Measurements from ENCODE around the gene DOCK10.

DOCK10 gene

GRCh38 chr2:225038231-225038523, 4.1 kb downstream of the DOCK10 start:
- no peak for DNase-seq (ENCODE audit: low spot score)
- TF ChIP-seq CTCF (conservative IDR thresholded peaks at IDR 0.05; ENCODE audit: low read depth), result no peak
- H3K27ac ChIP-seq, result no peak overlapping the region
- ChIA-PET CTCF (no interaction called here), POLR2A (ENCODE audit: low non-redundant PET) (no interaction called here)

- TF ChIP-seq CTCF (conservative IDR thresholded peaks at IDR 0.05; ENCODE audit: low read depth), result no peak
- ChIA-PET CTCF (no interaction called here), POLR2A (ENCODE audit: low non-redundant PET) (no interaction called here)
- no peak overlapping the region for H3K27ac ChIP-seq
- DNase-seq (ENCODE audit: low spot score), result no peak
Observed at GRCh38 chr2:225037415-225038230, 4.6 kb downstream of the DOCK10 start.

GRCh38 chr2:225036431-225036830, 5.8 kb downstream of the DOCK10 start:
- ChIA-PET POLR2A (ENCODE audit: low non-redundant PET) (no interaction called here), CTCF (interaction anchor here (0.6 kb wide), 1 partner anchor 114 kb away, joined by 3 read pairs; no protein-coding TSS in a partner anchor)
- no peak for TF ChIP-seq CTCF (conservative IDR thresholded peaks at IDR 0.05; ENCODE audit: low read depth)
- DNase-seq (ENCODE audit: low spot score), result no peak
- no peak overlapping the region for H3K27ac ChIP-seq

- ChIA-PET CTCF (interaction anchor here (0.6 kb wide), 1 partner anchor 1826 kb away, joined by 3 read pairs; no protein-coding TSS in a partner anchor), POLR2A (ENCODE audit: low non-redundant PET) (no interaction called here)
- no peak for DNase-seq (ENCODE audit: low spot score)
- H3K27ac ChIP-seq, result no peak overlapping the region
- TF ChIP-seq CTCF (conservative IDR thresholded peaks at IDR 0.05; ENCODE audit: low read depth), result no peak
Observed at GRCh38 chr2:225033440-225034318, 8.6 kb downstream of the DOCK10 start.

GRCh38 chr2:225032246-225032645, 10.0 kb downstream of the DOCK10 start:
- no peak for TF ChIP-seq CTCF (conservative IDR thresholded peaks at IDR 0.05; ENCODE audit: low read depth)
- POLR2A ChIA-PET (ENCODE audit: low non-redundant PET), result no interaction called here
- no peak overlapping the region for H3K27ac ChIP-seq
- DNase-seq (ENCODE audit: low spot score), result no peak
- CTCF ChIA-PET, result interaction anchor here (0.7 kb wide), 1 partner anchor 176 kb away, joined by 6 read pairs; no protein-coding TSS in a partner anchor

- H3K27ac ChIP-seq, result no peak overlapping the region
- ChIA-PET CTCF (no interaction called here), POLR2A (ENCODE audit: low non-redundant PET) (no interaction called here)
- no peak for DNase-seq (ENCODE audit: low spot score)
- TF ChIP-seq CTCF (conservative IDR thresholded peaks at IDR 0.05; ENCODE audit: low read depth), result no peak
Observed at GRCh38 chr2:225031599-225031998, 10.7 kb downstream of the DOCK10 start.
